Calu3 (cell line): Measurements from ENCODE around the gene ANKS1B. TPM values are rescaled to one million over a fixed set of nuclear protein-coding genes. Genes with fewer than 3 reads are reported as not detected.

Experiments used
- BruUV-seq: library from RNA; stranded (reverse); fragments of 400-500 nt; replicated peaks from 2 replicates; lab custom pipeline; 2021; lab: Mats Ljungman, UMichigan
- CTCF ChIA-PET: fragments of 300-600 bp; sonication (Branson Sonifier 250); formaldehyde crosslinking; loops from one replicate; lab custom pipeline; 2022; ENCODE audit warnings: antibody characterized with exemption; lab: Charles Lee
- DNase-seq: peaks from one replicate; pipeline ENCODE4 v3.0.0; 2022
- H3K27ac Mint-ChIP-seq: one replicate; pipeline ENCODE4 v1.8.0; 2022; ENCODE audit warnings: mixed read lengths; ENCODE audit not compliant: unreplicated experiment
- H3K27me3 Mint-ChIP-seq: one replicate; pipeline ENCODE4 v1.8.0; 2022; ENCODE audit warnings: mixed read lengths; ENCODE audit not compliant: unreplicated experiment
- H3K36me3 Mint-ChIP-seq: one replicate; pipeline ENCODE4 v1.8.0; 2022; ENCODE audit warnings: mild to moderate bottlenecking, moderate library complexity, mixed read lengths; ENCODE audit not compliant: insufficient read depth, unreplicated experiment
- H3K4me1 Mint-ChIP-seq: one replicate; pipeline ENCODE4 v1.8.0; 2022; ENCODE audit warnings: mild to moderate bottlenecking, low read depth, mixed read lengths; ENCODE audit not compliant: unreplicated experiment
- H3K4me3 Mint-ChIP-seq: one replicate; pipeline ENCODE4 v1.8.0; 2022; ENCODE audit warnings: mild to moderate bottlenecking, low read depth, moderate library complexity, mixed read lengths; ENCODE audit not compliant: unreplicated experiment
- H3K9me3 Mint-ChIP-seq: one replicate; pipeline ENCODE4 v1.8.0; 2022; ENCODE audit warnings: low read depth, mixed read lengths; ENCODE audit not compliant: unreplicated experiment
- CTCF ChIP-seq: fragments of 200-600 bp; IDR thresholded peaks from one replicate; pipeline ENCODE4 v1.8.0; 2022; ENCODE audit warnings: antibody characterized with exemption; ENCODE audit not compliant: unreplicated experiment
- intact Hi-C: fragments of 100-400 bp; cut with micrococcal nuclease; formaldehyde crosslinking; loops from one replicate; pipeline ENCODE4 v1.10.0; 2022; ENCODE audit not compliant: unreplicated experiment
- total RNA-seq: library from RNA; stranded (reverse); gene quantifications from 2 replicates; pipeline ENCODE4 v1.2.3, GENCODE V29; 2022

Gene ANKS1B
- total RNA-seq, 1 experiment from 2014 or later: 1.7 TPM

GRCh38 chr12:98797200-98797599 is 1187.5 kb downstream of the ANKS1B start:
- BruUV-seq: no TSS peak
- intact Hi-C loops: no loop called here
- no peaks in the 10 kb centered on the region for H3K9me3 Mint-ChIP-seq
- peaks cover 19% of the 10 kb centered on the region for H3K27me3 Mint-ChIP-seq
- no peak overlapping the region for H3K27ac Mint-ChIP-seq
- no peak overlapping the region for H3K4me3 Mint-ChIP-seq
- no peak for TF ChIP-seq CTCF
- H3K36me3 Mint-ChIP-seq: no peaks in the 10 kb centered on the region
- DNase-seq: no peak
- CTCF ChIA-PET: no interaction called here
- H3K4me1 Mint-ChIP-seq: no peaks in the 10 kb centered on the region

GRCh38 chr12:98796745-98797144 is 1188.0 kb downstream of the ANKS1B start:
- Mint-ChIP-seq H3K27ac (no peak overlapping the region), H3K27me3 (peaks cover 19% of the 10 kb centered on the region), H3K36me3 (no peaks in the 10 kb centered on the region), H3K4me1 (no peaks in the 10 kb centered on the region), H3K9me3 (no peaks in the 10 kb centered on the region), H3K4me3 (no peak overlapping the region)
- intact Hi-C loops: no loop called here
- CTCF ChIA-PET: no interaction called here
- BruUV-seq: no TSS peak
- DNase-seq: no peak
- TF ChIP-seq CTCF: no peak

- CTCF ChIA-PET: no interaction called here
- Mint-ChIP-seq H3K27me3 (peaks cover 31% of the 10 kb centered on the region), H3K4me3 (no peak overlapping the region), H3K36me3 (no peaks in the 10 kb centered on the region), H3K27ac (no peak overlapping the region), H3K9me3 (no peaks in the 10 kb centered on the region), H3K4me1 (no peaks in the 10 kb centered on the region)
- TF ChIP-seq CTCF: no peak
- intact Hi-C loops: no loop called here
- DNase-seq: no peak
- no TSS peak for BruUV-seq
These were observed 1191.6 kb downstream of the ANKS1B start for GRCh38 chr12:98793121-98793520.

GRCh38 chr12:98791406-98791805 is 1193.3 kb downstream of the ANKS1B start:
- peaks cover 46% of the 10 kb centered on the region for H3K27me3 Mint-ChIP-seq
- no TSS peak for BruUV-seq
- no peaks in the 10 kb centered on the region for H3K9me3 Mint-ChIP-seq
- H3K4me3 Mint-ChIP-seq: no peak overlapping the region
- no peaks in the 10 kb centered on the region for H3K36me3 Mint-ChIP-seq
- DNase-seq: no peak
- intact Hi-C loops: no loop called here
- no peak for TF ChIP-seq CTCF
- no peak overlapping the region for H3K27ac Mint-ChIP-seq
- H3K4me1 Mint-ChIP-seq: no peaks in the 10 kb centered on the region
- CTCF ChIA-PET: interaction anchor here (0.7 kb wide), 1 partner anchor 19 kb away, joined by 3 read pairs; no protein-coding TSS in a partner anchor
